ENCODE results near the gene SCAF4.

Gene SCAF4

GRCh38 chr21:31623664-31624063 is 108.3 kb downstream of the SCAF4 start:
- Histone ChIP-seq H3K36me3 (ENCODE audit: control insufficient read depth, insufficient read depth, low read length) (no peaks in the 10 kb centered on the region), H3K27me3 (ENCODE audit: control insufficient read depth, insufficient read depth, low read length) (no peaks in the 10 kb centered on the region)

GRCh38 chr21:31622397-31622796 is 109.5 kb downstream of the SCAF4 start:
- no peak overlapping the region for H3K9ac ChIP-seq (ENCODE audit: low read depth, low read length)
- no peaks in the 10 kb centered on the region for H3K9me3 ChIP-seq (ENCODE audit: control insufficient read depth, insufficient read depth, low read length)
- no peaks in the 10 kb centered on the region for H3K27me3 ChIP-seq (ENCODE audit: control insufficient read depth, insufficient read depth, low read length)
- no peak overlapping the region for H3K4me3 ChIP-seq (ENCODE audit: low read depth, low read length)
- H3K36me3 ChIP-seq (ENCODE audit: control insufficient read depth, insufficient read depth, low read length), result no peaks in the 10 kb centered on the region
- H3K4me1 ChIP-seq (ENCODE audit: control insufficient read depth, insufficient read depth, low read length), result no peaks in the 10 kb centered on the region

More at GRCh38 chr21:31623664-31624063, 108.3 kb downstream of the SCAF4 start:
- H3K4me1 ChIP-seq (ENCODE audit: control insufficient read depth, insufficient read depth, low read length), result no peaks in the 10 kb centered on the region
- no peaks in the 10 kb centered on the region for H3K9me3 ChIP-seq (ENCODE audit: control insufficient read depth, insufficient read depth, low read length)
- no peak overlapping the region for H3K9ac ChIP-seq (ENCODE audit: low read depth, low read length)
- H3K4me3 ChIP-seq (ENCODE audit: low read depth, low read length), result no peak overlapping the region

Data from iPS-15b (cell line).